Measurements from ENCODE around the gene EPN3.

EPN3 gene

DNA sequence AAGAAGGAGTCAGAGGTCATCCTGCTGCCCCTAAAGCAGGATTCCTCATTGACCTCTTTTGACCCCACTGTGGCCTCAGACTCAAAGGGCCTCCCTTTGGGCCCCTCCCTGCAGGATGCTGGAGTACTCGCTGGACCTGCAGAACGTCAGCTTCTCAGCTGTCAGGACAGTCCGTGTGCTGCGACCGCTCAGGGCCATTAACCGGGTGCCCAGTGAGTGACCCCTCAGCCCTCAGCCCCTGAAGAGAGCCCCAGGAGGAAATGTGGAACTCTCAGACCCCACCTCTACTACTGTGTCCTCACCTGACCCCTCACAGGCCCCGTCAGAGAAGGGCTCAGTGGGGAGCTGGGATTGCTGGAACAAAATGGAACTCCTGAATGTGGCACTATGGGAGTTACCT, 37.1 kb downstream of the EPN3 start:
- no peak for DNase-seq (ENCODE audit: low read depth in 2 of 2)

GRCh38 chr17:50570032-50570431, 37.5 kb downstream of the EPN3 start:
- no peak for DNase-seq (ENCODE audit: low read depth in 2 of 2)

- no peak for DNase-seq (ENCODE audit: low read depth in 2 of 2)
Observed at GRCh38 chr17:50570528-50570927, 38.0 kb downstream of the EPN3 start.

DNA sequence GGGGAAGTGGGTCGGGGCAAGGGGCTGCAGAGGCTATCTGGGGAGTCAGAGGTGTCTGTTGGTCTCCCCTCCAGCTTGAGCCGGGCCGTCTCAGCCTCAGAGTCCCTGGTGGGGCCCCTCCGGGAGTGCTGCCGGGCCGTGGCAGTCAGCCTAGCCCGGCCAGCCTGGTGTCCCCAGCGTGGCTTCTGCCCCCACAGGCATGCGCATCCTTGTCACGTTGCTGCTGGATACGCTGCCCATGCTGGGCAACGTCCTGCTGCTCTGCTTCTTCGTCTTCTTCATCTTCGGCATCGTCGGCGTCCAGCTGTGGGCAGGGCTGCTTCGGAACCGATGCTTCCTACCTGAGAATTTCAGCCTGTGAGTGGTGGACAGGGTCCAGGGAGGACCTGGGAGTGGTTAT, 39.1 kb downstream of the EPN3 start:
- DNase-seq (ENCODE audit: low read depth in 2 of 2) = no peak

GRCh38 chr17:50572541-50572940, 40.0 kb downstream of the EPN3 start:
- no peak for DNase-seq (ENCODE audit: low read depth in 2 of 2)

- no peak for DNase-seq (ENCODE audit: low read depth in 2 of 2)
Observed at GRCh38 chr17:50573866-50574611, 41.5 kb downstream of the EPN3 start.

GRCh38 chr17:50575581-50576210, 43.2 kb downstream of the EPN3 start:
- no peak for DNase-seq (ENCODE audit: low read depth in 2 of 2)

- DNase-seq (ENCODE audit: low read depth in 2 of 2) = no peak
Observed at GRCh38 chr17:50576864-50577263, 44.3 kb downstream of the EPN3 start.

GRCh38 chr17:50577451-50577954, 45.0 kb downstream of the EPN3 start:
- DNase-seq (ENCODE audit: low read depth in 2 of 2) = no peak

DNA sequence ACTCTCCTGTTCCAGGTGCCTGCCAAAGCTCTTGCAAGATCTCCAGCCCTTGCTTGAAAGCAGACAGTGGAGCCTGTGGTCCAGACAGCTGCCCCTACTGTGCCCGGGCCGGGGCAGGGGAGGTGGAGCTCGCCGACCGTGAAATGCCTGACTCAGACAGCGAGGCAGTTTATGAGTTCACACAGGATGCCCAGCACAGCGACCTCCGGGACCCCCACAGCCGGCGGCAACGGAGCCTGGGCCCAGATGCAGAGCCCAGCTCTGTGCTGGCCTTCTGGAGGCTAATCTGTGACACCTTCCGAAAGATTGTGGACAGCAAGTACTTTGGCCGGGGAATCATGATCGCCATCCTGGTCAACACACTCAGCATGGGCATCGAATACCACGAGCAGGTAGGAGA, 45.6 kb downstream of the EPN3 start:
- no peak for DNase-seq (ENCODE audit: low read depth in 2 of 2)

GRCh38 chr17:50579399-50579798, 46.9 kb downstream of the EPN3 start:
- no peak for DNase-seq (ENCODE audit: low read depth in 2 of 2)

DNA sequence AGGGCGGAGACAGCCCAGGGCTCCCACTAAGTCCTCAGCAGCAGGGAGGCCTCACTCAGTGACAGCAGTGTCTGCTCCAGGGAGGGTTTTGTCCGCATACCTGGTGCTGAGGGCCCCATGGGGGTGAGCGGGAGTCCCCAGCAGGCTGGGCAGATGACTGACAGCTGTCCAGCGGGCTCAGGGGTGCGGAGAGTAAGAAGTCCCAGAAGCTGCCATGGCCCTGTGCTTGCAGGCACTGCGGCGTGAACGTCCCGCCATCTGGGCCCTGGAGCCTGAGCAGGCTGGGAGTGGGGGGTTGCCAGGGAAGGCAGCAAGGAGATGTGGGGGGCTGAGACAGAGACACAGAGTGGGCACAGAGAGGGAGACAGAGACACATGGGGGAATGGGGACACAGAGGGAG, 48.1 kb downstream of the EPN3 start:
- no peak for DNase-seq (ENCODE audit: low read depth in 2 of 2)

DNA sequence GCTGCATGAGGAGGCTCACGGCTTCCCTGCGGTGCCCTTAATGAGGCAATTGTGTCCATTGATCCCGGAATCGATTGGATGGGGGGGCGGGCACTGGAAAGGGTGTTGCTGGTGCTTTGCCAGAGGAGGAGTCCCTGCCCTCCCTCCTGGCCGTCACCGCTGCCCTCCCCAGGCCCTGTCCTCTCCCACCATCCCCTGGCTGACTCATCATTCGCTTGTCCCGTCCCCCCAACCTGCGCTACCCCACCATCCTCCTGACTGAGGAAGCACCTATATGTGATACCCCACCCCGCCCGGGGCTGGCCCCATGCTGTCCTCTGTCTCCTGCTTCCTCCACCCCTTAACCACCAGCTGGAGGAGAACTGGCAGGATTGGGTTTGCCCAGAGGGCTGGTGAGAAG, 48.8 kb downstream of the EPN3 start:
- DNase-seq (ENCODE audit: low read depth in 2 of 2) = no peak

DNA sequence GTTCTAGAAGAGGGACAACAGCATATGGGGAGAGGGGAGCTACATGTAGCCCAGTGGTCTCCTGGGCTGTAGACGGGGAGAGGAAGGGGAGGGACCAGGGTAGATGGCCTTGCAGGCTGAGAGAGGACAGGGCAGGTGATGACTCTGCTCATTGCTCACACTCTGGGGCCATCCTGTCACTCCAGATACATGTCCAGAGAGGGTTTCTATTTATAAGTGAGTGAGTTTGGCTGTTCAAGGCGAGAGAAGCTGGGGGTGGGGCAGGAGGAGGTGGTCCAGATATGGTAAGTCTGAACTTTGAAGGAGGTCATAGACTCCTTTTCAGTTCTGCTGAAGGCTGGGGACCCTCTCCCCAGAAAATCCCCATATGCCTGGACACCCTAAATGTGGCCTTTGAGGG, 50.2 kb downstream of the EPN3 start:
- no peak for DNase-seq (ENCODE audit: low read depth in 2 of 2)

DNA sequence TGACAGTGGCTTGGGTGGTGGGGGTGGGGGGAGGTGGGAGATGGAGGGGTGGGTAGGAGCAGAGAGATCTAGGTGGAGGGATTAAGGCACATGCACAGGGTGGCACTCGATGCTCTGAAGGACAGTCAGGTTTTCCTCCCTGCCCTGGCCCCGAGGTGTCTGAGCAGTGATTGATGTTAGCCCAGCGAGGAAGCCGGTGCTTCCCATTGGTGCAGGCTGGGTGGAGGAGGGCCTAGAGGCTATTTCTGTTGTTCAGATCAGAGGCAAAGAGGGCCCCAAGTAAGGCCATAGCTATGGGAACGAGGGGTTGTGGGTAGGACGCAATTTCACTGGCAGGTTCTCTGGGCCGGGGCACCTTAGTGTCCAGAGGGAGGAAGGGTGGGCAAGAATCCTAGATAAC, 51.1 kb downstream of the EPN3 start:
- no peak for DNase-seq (ENCODE audit: low read depth in 2 of 2)

GRCh38 chr17:50584116-50584515, 51.6 kb downstream of the EPN3 start:
- no peak for DNase-seq (ENCODE audit: low read depth in 2 of 2)

DNA sequence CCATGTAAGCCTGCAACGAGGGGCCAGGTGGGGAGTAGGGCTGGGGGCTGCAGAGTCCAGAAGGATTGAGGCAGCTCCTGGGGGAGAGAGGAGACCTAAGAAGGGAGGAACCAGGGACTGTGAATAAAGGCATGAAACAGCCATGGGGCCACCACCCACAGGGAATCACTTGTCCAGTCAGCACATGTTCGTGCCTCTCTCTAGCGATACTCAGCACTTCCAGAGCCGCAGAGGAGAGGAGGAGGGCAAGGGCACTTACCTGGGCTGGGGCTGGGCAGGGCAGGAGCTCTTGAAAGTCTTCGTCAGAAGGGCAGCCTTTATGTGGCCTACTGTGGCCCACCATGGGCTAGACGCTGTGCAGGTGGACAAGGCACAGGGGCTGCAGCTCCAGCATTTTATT, 52.2 kb downstream of the EPN3 start:
- DNase-seq (ENCODE audit: low read depth in 2 of 2) = no peak

DNA sequence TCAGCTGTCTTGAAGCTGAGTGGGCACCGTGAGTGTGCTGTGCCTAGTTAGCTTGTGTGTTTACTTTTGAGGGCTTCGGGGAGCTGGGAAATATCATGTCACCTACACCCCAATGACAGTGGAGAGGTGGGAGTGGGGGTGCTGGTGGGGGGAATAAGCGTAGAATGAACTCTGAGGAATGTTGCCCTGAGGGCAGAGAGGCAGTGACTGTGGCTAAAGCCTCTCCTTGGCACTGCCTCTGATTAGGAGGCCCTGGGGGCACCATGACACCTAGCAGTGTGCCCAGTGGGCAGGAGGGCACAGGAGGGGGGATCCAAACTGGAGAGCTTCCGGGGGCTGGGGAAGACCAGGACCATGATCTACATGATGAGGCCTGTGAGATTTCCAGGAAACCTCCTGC, 52.8 kb downstream of the EPN3 start:
- DNase-seq (ENCODE audit: low read depth in 2 of 2) = no peak

- DNase-seq (ENCODE audit: low read depth in 2 of 2) = no peak
Observed at GRCh38 chr17:50585891-50586290, 53.4 kb downstream of the EPN3 start.

DNA sequence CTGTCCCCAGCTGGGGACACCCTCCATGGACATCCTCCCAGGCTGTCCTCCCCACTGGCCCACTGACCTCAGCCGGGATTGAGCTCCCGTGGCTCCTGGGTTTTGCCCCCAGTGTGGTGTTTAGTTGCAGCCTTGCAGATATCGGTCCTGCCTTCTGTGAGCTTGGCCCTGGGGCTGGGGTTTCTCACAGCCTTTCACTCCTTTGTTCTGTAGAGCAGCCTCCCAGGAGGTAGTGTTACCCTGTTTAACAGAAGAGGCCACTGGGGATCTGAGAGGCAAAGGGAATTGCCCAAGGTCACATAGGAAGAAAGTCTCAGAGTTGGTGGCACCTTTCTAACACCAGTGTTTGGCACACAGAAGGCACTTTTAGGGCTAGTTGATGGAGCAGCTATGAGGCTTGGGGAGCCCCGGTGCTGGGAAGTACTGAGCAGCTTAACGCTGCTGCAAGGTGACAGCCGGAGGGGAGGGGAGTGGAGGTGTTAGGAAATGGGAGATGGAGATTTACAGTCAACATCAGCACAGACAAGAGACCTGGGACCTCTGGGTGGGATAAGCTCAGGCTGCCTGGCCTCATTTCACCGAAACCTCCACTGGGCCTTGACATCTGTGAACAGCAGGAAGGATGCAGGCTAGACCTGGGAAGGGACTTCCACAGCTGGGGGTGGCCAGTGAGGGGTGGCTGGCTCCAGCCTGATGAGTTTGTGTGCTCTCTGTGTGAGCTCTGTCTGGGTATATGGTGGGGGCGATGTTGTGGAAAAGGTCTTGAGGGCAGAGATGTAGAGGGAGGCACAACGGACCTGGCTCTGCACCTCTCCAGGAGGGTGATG, 54.1 kb downstream of the EPN3 start:
- DNase-seq (ENCODE audit: low read depth in 2 of 2) = no peak

DNA sequence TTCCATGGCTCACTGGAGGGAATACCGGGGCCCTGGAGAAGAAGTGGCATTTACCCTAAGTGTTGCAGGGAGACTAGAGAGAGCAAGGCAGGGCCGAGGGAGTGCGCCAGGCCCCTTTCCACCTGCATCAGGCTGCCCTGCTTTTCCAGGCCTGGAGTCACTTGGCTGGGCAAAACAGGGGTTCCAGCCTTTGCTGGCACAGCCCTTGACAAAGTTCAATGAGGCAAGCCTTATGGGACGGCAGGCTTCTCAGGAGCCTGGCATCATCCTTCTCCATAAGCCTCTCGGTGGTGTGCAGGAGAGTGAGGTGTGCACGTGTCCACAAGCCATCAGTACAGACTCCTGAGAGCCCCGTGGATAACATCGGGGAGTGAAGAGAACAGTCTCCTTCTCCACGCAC, 55.0 kb downstream of the EPN3 start:
- no peak for DNase-seq (ENCODE audit: low read depth in 2 of 2)

GRCh38 chr17:50588391-50589049, 56.0 kb downstream of the EPN3 start:
- DNase-seq (ENCODE audit: low read depth in 2 of 2) = no peak
